Heart left ventricle (tissue), 13 donors: ENCODE results near the gene HS6ST1.

ENCODE experiments used
- CTCF ChIP-seq, 12 donors: fragments of 200-600 bp; sonication (generic) in 4 of 12; IDR thresholded peaks; one replicate each; pipeline versions ENCODE4 v1.5.0 to v1.8.0; 2018 to 2022; ENCODE audit warnings: antibody characterized with exemption in 12 of 12, mild to moderate bottlenecking in 5 of 12
- POLR2A ChIP-seq, 2 donors: fragments of 450-650 bp; IDR thresholded peaks; one replicate each; pipeline ENCODE4 v1.6.1; 2017; ENCODE audit warnings: antibody characterized with exemption in 2 of 2, mild to moderate bottlenecking in 2 of 2, moderate library complexity in 2 of 2
- donor health status: ischemic (EF 13 %, LVEDD 7.1; RV severe dilation, severe dysfunction).
- donor health status: DM: no; HTN: yes; CAD: no.
- donor health status: DM: no; HTN: no; CAD: no.
- donor health status: ischemic (EF 25% LVEDD 6.9; RV normal size, moderate dysfunction).
- donor health status: ischemic (EF 25% LVEDD 5.7; RV mildly dilated, moderate dysfunction).
- donor health status: ischemic (EF 35%, LVEDD 5.7; RV mildly dilated, moderate dysfunction).
- donor health status: nonischemic (EF 11% LVEDD 7.7; RV severe dilation, severe dysfunction).
- donor health status: DM: yes; HTN: yes; CAD: no.
- donor health status: PGD.
- donor health status: ischemic (EF 29% LVEDD 5.4; RV normal size, mild dysfunction).
- donor health status: nonischemic (EF 23%, LVEDD 6.1; RV moderate dilation, normal function).

- TF ChIP-seq POLR2A (IDR thresholded peaks at IDR 0.05) (no peak), CTCF (IDR thresholded peaks at IDR 0.05) (no peak)
These were observed 16.5 kb downstream of the HS6ST1 start for GRCh38 chr2:128302011-128302743.
